Epidermal melanocyte (primary cell): Measurements from ENCODE around the gene PIGM.

Experiments used
- DNase-seq: peaks from one replicate; pipeline ENCODE4 v3.0.0; 2011; ENCODE audit warnings: low spot score; ENCODE audit not compliant: insufficient read length

PIGM gene

GRCh38 chr1:159989581-159989980 is 42.2 kb downstream of the PIGM start:
- no peak for DNase-seq

DNA sequence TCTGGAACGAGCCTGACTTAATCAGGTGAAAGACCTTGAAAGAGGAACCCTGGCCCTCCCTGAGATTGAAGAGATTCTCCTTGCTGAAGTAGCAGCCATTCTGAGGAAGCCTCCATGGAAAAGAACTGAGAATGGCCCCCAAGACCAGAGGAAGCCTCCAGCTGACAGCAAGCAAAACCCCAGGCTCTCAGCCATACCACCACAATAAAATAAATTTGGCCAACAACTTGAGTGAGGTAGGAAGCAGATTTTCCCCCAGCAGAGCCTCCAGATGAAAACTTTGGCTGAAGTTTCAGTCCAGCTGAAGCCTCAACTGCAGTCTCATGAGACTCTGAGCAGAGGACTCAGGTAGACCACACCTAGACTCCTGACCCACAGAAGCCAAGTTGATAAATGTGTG is 43.8 kb downstream of the PIGM start:
- no peak for DNase-seq

GRCh38 chr1:159987186-159987585 is 44.6 kb downstream of the PIGM start:
- DNase-seq, result no peak

- no peak for DNase-seq
Observed at GRCh38 chr1:159986531-159986930, 45.3 kb downstream of the PIGM start.

DNA sequence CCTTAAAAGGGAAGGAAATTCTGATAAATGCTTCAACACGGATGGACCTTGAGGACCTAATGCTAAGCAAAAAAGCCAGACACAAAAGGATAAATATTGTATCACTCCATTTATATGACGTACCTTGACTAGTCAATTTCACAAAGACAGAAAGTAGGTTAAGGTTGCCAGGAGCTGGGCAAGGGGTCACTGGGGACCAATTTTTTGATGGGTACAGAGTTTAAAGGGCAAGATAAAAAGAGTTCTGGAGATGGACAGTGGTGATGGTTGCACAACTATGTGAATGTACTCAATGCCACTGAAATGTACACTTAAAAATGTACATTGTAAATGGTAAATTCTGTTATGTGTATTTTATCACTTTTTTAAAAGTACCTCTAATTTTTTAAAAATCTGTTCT is 45.7 kb downstream of the PIGM start:
- no peak for DNase-seq

GRCh38 chr1:159985473-159985872 is 46.3 kb downstream of the PIGM start:
- DNase-seq, result no peak

DNA sequence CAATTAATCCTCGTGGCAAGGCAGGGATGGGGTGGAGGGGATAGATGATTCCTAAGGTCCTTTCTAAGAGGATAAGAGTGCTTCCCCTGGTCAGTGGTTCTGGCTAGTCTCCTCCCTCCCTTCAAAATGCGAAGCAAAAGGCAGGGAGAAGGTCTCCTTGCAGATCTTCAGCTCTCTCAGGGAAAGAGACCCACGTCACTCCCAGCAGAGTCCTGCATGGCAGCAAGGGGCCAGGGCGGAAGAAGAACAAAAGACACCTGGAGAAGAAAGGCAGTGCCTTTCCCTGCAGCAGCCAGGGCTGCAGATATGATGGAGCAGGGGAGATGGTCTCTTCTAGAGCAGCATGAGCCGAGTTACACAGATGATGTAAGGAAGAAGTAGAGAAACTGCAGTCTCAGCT is 48.1 kb downstream of the PIGM start:
- no peak for DNase-seq

DNA sequence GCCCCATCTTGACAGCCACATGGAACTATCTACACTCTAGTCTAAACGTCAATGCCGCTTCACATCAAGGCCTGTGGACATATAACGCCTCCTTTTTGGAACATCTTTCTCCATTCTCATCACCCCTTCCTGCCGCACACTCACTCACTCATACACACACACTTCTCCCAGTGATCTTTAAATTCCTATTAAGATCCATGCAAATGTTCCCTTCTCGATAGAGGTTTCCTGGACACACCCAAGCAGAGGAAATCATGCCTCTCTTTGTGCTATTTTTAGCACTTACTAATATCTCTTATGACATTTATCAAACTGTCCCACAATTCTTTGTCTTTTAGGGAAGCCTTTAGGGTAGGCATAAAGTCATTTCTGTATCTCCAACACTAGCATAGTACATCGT is 49.5 kb downstream of the PIGM start:
- no peak for DNase-seq

GRCh38 chr1:159981351-159982055 is 50.3 kb downstream of the PIGM start:
- no peak for DNase-seq

- DNase-seq, result no peak
Observed at GRCh38 chr1:159980786-159981185, 51.0 kb downstream of the PIGM start.

- DNase-seq, result no peak
Observed at GRCh38 chr1:159980076-159980475, 51.7 kb downstream of the PIGM start.

- no peak for DNase-seq
Observed at GRCh38 chr1:159979257-159979656, 52.5 kb downstream of the PIGM start.

GRCh38 chr1:159978107-159978398 is 53.7 kb downstream of the PIGM start:
- DNase-seq, result no peak

- no peak for DNase-seq
Observed at GRCh38 chr1:159977364-159978106, 54.3 kb downstream of the PIGM start.
